ENCODE results near the gene RNF214.

DNA sequence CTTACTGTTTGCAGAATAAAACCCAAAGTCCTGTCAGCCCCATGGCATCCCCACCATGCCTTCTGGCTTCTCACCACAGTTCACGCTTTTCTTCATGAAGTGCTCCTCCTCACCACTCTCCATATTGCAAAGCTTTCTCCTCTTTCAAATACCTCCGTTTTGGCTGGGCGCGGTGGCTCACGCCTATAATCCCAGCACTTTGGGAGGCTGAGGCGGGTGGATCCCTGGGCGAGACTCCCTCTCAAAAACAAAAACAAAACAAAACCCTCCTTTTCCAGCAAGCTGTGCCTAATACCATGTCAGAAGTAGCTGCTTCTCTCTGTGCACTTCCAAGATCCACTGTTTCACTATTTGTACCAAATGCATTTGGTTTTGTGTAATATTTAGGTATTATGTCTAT, 76.8 kb downstream of the RNF214 start:
- TF ChIP-seq, protein P1, sequence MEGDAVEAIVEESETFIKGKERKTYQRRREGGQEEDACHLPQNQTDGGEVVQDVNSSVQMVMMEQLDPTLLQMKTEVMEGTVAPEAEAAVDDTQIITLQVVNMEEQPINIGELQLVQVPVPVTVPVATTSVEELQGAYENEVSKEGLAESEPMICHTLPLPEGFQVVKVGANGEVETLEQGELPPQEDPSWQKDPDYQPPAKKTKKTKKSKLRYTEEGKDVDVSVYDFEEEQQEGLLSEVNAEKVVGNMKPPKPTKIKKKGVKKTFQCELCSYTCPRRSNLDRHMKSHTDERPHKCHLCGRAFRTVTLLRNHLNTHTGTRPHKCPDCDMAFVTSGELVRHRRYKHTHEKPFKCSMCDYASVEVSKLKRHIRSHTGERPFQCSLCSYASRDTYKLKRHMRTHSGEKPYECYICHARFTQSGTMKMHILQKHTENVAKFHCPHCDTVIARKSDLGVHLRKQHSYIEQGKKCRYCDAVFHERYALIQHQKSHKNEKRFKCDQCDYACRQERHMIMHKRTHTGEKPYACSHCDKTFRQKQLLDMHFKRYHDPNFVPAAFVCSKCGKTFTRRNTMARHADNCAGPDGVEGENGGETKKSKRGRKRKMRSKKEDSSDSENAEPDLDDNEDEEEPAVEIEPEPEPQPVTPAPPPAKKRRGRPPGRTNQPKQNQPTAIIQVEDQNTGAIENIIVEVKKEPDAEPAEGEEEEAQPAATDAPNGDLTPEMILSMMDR (IDR thresholded peaks at IDR 0.05) = no peak
- TF ChIP-seq POLR2A (IDR thresholded peaks at IDR 0.05) = no peak

Measured in prostate gland (tissue), 2 donors.